Bladder microvascular endothelial cell (primary cell): ENCODE data around the gene MIDN. TPM values are rescaled to one million over a fixed set of nuclear protein-coding genes. Genes with fewer than 3 reads are reported as not detected.

Experiments used
- total RNA-seq: library from RNA; depleted of rRNA; stranded (reverse); fragments of >200 nt; gene quantifications from 2 replicates; pipeline ENCODE4 v1.2.3, GENCODE V29; 2014

Gene MIDN
- 9.9 and 15.6 TPM in 2 replicates for total RNA-seq

GRCh38 chr19:1248139-1248785, at the start of gene MIDN:
MIDN (plus strand) TSS chr19:1248583; CDS start chr19:1250297, 1,714 bp downstream.

DNA sequence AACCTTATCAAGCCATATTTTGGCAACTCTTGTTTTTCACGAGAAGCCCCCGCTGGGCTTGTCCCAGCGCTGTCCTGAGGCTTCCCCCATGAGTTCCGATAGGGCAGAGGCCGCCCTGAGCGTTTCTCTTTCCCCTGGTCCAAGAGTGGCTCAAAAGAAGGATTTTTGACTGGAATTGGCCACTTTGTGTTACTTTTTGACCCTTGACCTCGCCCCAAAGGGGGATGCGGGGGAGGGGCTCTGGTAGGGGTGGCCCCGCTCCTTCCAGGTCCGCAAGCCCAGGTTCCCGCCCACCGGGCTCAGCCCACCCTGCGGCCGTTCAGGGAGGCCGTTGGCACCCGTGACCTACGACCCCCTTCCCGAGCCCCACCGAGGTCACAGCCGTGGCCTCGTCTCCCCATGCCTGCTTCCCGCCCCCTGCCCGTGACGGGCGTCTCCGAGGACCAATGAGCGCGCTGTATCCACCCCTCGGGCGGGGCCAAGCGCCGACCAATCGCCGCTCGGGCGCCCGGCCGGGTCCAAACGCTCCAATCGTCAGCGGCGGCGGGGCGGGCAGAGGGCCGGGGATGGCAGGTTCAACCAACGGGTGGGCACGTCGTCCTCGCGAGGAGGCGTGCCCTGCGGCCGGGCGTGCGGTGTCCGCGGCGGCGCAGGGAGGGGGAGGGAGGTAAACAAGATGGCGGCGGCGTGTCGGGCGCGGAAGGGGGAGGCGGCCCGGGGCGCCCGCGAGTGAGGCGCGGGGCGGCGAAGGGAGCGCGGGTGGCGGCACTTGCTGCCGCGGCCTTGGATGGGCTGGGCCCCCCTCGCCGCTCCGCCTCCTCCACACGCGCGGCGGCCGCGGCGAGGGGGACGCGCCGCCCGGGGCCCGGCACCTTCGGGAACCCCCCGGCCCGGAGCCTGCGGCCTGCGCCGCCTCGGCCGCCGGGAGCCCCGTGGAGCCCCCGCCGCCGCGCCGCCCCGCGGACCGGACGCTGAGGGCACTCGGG, 43.0 kb upstream of the MIDN start, which contains the start of gene STK11:
TSS of gene STK11 (plus strand) at position 665 of the 986 bp plus-strand sequence. CDS start 1,136 bp downstream, outside the sequence.

DNA sequence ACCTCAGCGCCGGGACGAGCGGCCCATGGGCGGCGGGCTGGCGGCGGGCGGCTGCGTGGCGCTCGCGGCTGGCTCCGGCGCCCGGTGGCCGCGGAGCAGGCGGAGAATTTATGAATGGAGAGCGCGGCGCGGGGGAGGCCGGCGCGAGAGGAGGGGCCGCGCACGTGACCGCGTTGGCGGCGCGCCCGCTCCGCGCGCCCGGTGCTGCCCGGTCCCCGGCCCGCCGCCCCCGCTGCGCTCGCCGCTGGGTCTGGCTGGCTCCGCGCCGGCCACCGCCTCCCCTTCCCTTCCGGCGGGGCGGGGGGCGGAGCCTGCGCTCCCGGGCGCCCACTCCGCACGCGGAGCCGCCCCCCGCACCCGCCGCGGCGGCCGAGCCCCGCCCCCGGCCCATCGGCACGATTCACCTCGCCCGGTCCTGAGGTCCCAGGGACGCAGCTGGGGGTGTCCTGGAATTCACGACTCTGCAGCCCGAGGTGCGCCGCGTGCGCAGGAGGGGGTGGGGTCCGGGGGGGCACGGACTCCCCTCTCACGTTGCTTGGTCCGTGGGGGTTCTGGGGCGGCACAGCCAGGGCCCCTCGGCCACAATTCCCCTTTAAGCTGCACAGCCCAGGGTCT, 10.5 kb upstream of the MIDN start, which contains the start of gene CBARP:
TSS of gene CBARP (minus strand) at position 252 of the 615 bp plus-strand sequence. CDS start 1,905 bp downstream, outside the sequence.

GRCh38 chr19:1241417-1242095, 6.8 kb upstream of the MIDN start, which contains the start of gene ATP5F1D:
ATP5F1D (plus strand) TSS chr19:1241751; CDS start chr19:1241851, 100 bp downstream.

DNA sequence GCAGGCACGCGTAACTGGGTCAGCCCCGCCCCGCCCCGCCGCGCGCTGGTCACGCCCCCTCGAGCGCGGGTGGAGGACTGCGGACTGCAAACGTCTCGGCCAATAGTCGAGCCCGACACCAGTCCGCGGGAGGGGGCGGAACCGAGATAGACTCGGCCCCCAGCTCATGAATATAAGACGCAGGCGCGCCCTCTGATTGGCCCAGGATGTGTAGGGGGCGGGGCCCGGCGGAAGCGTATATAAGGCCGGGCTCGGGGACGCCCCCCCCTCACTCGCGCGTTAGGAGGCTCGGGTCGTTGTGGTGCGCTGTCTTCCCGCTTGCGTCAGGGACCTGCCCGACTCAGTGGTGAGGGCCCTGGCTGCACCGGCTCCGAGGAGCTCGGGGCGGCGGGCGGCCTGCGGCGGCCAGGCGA, 20.7 kb downstream of the MIDN start, which contains the start of gene CIRBP:
TSS of gene CIRBP (plus strand) at position 268 of the 413 bp plus-strand sequence. CDS start 1,602 bp downstream, outside the sequence.

DNA sequence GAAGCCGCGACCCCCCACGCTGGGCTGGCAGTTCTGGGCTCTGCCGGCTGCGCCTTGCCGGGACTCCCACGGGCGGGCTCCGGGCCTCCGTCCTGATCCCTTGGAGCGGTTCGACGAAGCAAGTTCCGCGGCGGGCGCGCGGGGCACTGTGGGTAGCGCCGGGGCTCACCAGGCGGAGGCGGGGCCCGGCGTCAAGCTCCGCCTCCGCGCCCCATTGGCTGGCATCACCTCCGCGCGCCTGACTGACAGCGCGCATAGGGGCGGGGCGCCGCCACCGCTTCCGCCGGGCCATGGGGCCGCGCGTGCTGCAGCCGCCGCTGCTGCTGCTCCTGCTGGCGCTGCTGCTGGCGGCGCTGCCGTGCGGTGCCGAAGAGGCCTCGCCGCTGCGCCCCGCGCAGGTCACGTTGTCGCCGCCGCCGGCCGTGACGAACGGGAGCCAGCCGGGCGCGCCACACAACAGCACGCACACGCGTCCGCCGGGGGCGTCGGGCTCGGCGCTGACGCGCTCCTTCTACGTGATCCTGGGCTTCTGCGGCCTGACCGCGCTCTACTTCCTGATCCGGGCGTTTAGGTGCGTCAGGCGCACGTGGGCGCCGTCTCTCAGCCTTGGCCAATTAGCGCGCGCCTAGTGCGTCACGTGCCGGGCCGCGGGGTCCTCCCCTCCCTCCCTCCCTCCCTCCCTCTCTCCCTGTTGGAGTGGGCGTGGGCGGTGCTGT, 27.0 kb downstream of the MIDN start, which contains the start of gene FAM174C:
TSS of gene FAM174C (plus strand) at position 271 of the 716 bp plus-strand sequence. CDS start at position 291, 20 bp downstream.

DNA sequence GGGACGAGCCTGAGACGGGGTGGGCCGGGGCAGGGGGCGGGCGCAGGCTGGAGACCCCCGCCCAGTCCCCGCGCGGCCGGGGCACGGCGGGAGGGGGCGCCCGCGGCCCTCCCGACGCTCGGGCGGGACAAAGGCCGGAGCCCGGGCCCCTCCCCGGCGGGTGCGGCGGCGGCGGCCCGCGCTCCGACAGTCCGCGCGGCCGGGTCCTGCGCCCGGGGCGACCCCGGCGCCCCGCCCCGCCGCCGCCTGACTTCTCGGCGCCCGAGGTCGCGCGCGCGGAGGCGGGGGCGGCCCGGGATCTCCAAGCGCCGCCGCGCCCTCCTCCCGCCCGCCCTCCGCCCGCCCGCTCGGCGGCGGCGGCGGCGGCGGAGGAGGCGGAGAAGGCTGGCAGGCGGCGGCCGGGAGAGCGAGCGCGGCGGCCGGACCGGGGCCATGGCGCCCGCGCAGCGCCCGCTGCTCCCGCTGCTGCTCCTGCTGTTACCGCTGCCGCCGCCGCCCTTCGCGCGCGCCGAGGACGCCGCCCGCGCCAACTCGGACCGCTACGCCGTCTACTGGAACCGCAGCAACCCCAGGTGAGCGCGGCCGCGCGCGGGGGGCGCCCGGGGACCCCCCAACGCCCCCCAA, 37.5 kb downstream of the MIDN start, which contains the start of gene EFNA2:
TSS of gene EFNA2 (plus strand) at position 137 of the 624 bp plus-strand sequence. CDS start at position 433, 296 bp downstream.

Other genes starting within 250 kb of the MIDN start
- 0.50 and 0.97 TPM in 2 replicates for gene GRIN3B, start 248.2 kb upstream of the MIDN start, total RNA-seq
- gene TMEM259, start 227.5 kb upstream of the MIDN start, total RNA-seq, result 37.9 and 71.6 TPM in 2 replicates
- not detected in 2 replicates for gene RNU6-2, start 227.1 kb upstream of the MIDN start, total RNA-seq
- gene CNN2, start 222.0 kb upstream of the MIDN start, total RNA-seq, result 120 and 249 TPM in 2 replicates
- gene ABCA7, start 208.5 kb upstream of the MIDN start, total RNA-seq, result 6.2 and 7.8 TPM in 2 replicates
- 50.0 and 78.8 TPM in 2 replicates for gene ARHGAP45, start 181.4 kb upstream of the MIDN start, total RNA-seq
- 70.6 and 138 TPM in 2 replicates for gene POLR2E, start 153.2 kb upstream of the MIDN start, total RNA-seq
- 397 and 445 TPM in 2 replicates for gene GPX4, start 144.6 kb upstream of the MIDN start, total RNA-seq
- gene SBNO2, start 74.3 kb upstream of the MIDN start, total RNA-seq, result 29.0 and 60.5 TPM in 2 replicates
- gene STK11, start 42.8 kb upstream of the MIDN start, total RNA-seq, result 87.0 and 87.3 TPM in 2 replicates
- 0.81 and 3.0 TPM in 2 replicates for gene CBARP, start 10.6 kb upstream of the MIDN start, total RNA-seq
- 31.1 and 39.6 TPM in 2 replicates for gene ATP5F1D, start 6.8 kb upstream of the MIDN start, total RNA-seq
- 65.4 and 95.7 TPM in 2 replicates for gene CIRBP, start 20.7 kb downstream of the MIDN start, total RNA-seq
- 13.4 and 18.3 TPM in 2 replicates for gene FAM174C, start 26.9 kb downstream of the MIDN start, total RNA-seq
- 0.19 TPM in 1 of 2 replicates, not detected in the other for gene EFNA2, start 37.3 kb downstream of the MIDN start, total RNA-seq
- 60.6 and 68.3 TPM in 2 replicates for gene NDUFS7, start 135.3 kb downstream of the MIDN start, total RNA-seq
- 10.0 and 11.2 TPM in 2 replicates for gene GAMT, start 153.0 kb downstream of the MIDN start, total RNA-seq
- 61.4 and 81.4 TPM in 2 replicates for gene DAZAP1, start 159.0 kb downstream of the MIDN start, total RNA-seq
- 323 and 507 TPM in 2 replicates for gene RPS15, start 189.8 kb downstream of the MIDN start, total RNA-seq
- gene APC2, start 201.5 kb downstream of the MIDN start, total RNA-seq, result under 0.01 and 0.06 TPM in 2 replicates
- 12.3 and 21.6 TPM in 2 replicates for gene C19orf25, start 230.6 kb downstream of the MIDN start, total RNA-seq
- gene PCSK4, start 241.8 kb downstream of the MIDN start, total RNA-seq, result 0.32 and 1.4 TPM in 2 replicates
- 0.38 and 1.5 TPM in 2 replicates for gene REEP6, start 242.6 kb downstream of the MIDN start, total RNA-seq